Sigmoid colon (tissue), 4 donors: Measurements from ENCODE around the gene KMT2B.

Experiments used
- POLR2A ChIP-seq, 2 donors: fragments of 450-650 bp; IDR thresholded peaks; one replicate each; pipeline ENCODE4 v1.6.1; 2016; ENCODE audit warnings: antibody characterized with exemption in 2 of 2, mild to moderate bottlenecking in 2 of 2, moderate library complexity in 2 of 2
- POLR2AphosphoS5 ChIP-seq, 4 donors: sonication (generic); formaldehyde crosslinking; IDR thresholded peaks; one replicate each; pipeline ENCODE4 v1.6.1; 2017; ENCODE audit warnings: antibody characterized with exemption in 4 of 4
- TF ChIP-seq, protein P1 (sequence below), 4 experiments: fragments of 450-650 bp in 3 of 4; fragments of 200-600 bp in 1 of 4; IDR thresholded peaks; one replicate each; pipeline ENCODE4 v1.5.1; 2016 to 2019; ENCODE audit warnings: antibody characterized with exemption in 4 of 4, mild to moderate bottlenecking in 3 of 4, moderate library complexity in 2 of 4

GRCh38 chr19:35718345-35719041 is 690 bp downstream of the KMT2B start:
- TF ChIP-seq, protein P1, sequence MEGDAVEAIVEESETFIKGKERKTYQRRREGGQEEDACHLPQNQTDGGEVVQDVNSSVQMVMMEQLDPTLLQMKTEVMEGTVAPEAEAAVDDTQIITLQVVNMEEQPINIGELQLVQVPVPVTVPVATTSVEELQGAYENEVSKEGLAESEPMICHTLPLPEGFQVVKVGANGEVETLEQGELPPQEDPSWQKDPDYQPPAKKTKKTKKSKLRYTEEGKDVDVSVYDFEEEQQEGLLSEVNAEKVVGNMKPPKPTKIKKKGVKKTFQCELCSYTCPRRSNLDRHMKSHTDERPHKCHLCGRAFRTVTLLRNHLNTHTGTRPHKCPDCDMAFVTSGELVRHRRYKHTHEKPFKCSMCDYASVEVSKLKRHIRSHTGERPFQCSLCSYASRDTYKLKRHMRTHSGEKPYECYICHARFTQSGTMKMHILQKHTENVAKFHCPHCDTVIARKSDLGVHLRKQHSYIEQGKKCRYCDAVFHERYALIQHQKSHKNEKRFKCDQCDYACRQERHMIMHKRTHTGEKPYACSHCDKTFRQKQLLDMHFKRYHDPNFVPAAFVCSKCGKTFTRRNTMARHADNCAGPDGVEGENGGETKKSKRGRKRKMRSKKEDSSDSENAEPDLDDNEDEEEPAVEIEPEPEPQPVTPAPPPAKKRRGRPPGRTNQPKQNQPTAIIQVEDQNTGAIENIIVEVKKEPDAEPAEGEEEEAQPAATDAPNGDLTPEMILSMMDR (IDR thresholded peaks at IDR 0.05), result no peak
- TF ChIP-seq POLR2A (IDR thresholded peaks at IDR 0.05) (no peak), POLR2AphosphoS5 (IDR thresholded peaks at IDR 0.05) (no peak)
